Thymus (tissue), 11 donors: Measurements from ENCODE around the gene DFFB. TPM values are rescaled to one million over a fixed set of nuclear protein-coding genes. Genes with fewer than 3 reads are reported as not detected.

Experiments used
- DNase-seq, 9 donors: peaks; one replicate each; pipeline ENCODE4 v3.0.0-alpha.2; 2013; ENCODE audit warnings: low spot score in 9 of 9, low read depth in 6 of 9, missing footprints in 1 of 9
- H3K27ac ChIP-seq, 2 donors: one replicate each; pipeline ENCODE4 v1.5.1; 2013; ENCODE audit warnings: control low read depth in 1 of 2, low read depth in 1 of 2, low read length in 1 of 2, mild to moderate bottlenecking in 1 of 2, moderate library complexity in 1 of 2
- H3K27me3 ChIP-seq, 2 donors: one replicate each; pipeline ENCODE4 v1.5.1; 2013; ENCODE audit warnings: low read length in 1 of 2; ENCODE audit not compliant: control insufficient read depth in 2 of 2, insufficient read depth in 1 of 2
- H3K36me3 ChIP-seq, 2 donors: one replicate each; pipeline ENCODE4 v1.5.1; 2013; ENCODE audit warnings: low read length in 1 of 2, mild to moderate bottlenecking in 1 of 2, moderate library complexity in 1 of 2; ENCODE audit not compliant: control insufficient read depth in 2 of 2, insufficient read depth in 2 of 2
- H3K4me1 ChIP-seq, 2 donors: one replicate each; pipeline ENCODE4 v1.5.1; 2013; ENCODE audit warnings: low read length in 2 of 2; ENCODE audit not compliant: control insufficient read depth in 2 of 2, insufficient read depth in 2 of 2
- H3K4me3 ChIP-seq, 2 donors: one replicate each; pipeline ENCODE4 v1.5.1; 2013; ENCODE audit warnings: low read length in 2 of 2, control low read depth in 1 of 2, mild to moderate bottlenecking in 1 of 2
- H3K9me3 ChIP-seq, 2 donors: one replicate each; pipeline ENCODE4 v1.5.1; 2013; ENCODE audit warnings: low read length in 1 of 2, mild to moderate bottlenecking in 1 of 2; ENCODE audit not compliant: control insufficient read depth in 2 of 2, insufficient read depth in 1 of 2
- WGBS: extraction: QIAGEN DNeasy Blood & Tissue Kit; methylation state at CpG from one replicate; pipeline ENCODE4 v1.1.7; 2013; 5-methylcytosine and 5-hydroxymethylcytosine counted together
- polyA plus RNA-seq: library from polyadenylated mRNA; stranded (reverse); fragments of 200-250 nt; gene quantifications from one replicate; pipeline ENCODE4 v1.2.3, GENCODE V29; 2013
- total RNA-seq: library from RNA; stranded (reverse); fragments of 120-200 nt; gene quantifications from one replicate; pipeline ENCODE4 v1.2.4, GENCODE V29; 2013
- donor health status: healthy.

The DFFB gene
- total and polyA plus RNA-seq, 2 donors = 4.5 to 6.7 TPM

DNA sequence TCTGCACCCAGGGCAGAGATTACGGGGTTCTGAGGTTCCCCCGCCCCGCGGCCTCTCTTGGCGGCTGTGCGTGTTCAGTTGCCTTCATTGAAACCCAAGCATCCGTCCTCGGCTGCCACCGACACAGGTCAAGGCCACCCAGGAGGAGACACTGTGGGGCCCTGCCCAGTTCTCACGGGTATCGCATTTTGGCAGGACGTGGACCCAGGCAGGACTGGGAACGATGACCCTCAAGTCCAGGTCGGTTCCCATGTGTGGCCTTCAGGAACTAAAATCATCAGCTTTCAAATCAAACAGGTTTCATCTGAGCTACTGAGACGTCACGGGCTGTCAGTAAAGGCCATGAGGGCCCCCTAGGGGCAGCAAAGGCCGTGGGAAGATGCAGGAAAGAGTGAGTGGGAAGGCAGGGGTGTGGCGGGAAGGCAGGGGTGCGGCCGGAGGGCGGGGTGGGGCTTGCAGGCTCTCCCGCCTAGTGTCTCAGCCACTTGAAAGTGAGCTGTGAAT lies 49.8 kb downstream of the DFFB start:
- Histone ChIP-seq H3K4me1 (peaks cover 32 to 35% of the 10 kb centered on the region in 2 donors), H3K4me3 (no peak overlapping the region), H3K27me3 (peaks cover 0 to 20% of the 10 kb centered on the region in 2 donors), H3K9me3 (no peaks in the 10 kb centered on the region), H3K36me3 (no peaks in the 10 kb centered on the region), H3K27ac (no peak overlapping the region)
- DNase-seq = peak in 1 of 9 donors; percentile 37
- 77% methylated on average over 22 of the region's 22 CpGs for WGBS

DNA sequence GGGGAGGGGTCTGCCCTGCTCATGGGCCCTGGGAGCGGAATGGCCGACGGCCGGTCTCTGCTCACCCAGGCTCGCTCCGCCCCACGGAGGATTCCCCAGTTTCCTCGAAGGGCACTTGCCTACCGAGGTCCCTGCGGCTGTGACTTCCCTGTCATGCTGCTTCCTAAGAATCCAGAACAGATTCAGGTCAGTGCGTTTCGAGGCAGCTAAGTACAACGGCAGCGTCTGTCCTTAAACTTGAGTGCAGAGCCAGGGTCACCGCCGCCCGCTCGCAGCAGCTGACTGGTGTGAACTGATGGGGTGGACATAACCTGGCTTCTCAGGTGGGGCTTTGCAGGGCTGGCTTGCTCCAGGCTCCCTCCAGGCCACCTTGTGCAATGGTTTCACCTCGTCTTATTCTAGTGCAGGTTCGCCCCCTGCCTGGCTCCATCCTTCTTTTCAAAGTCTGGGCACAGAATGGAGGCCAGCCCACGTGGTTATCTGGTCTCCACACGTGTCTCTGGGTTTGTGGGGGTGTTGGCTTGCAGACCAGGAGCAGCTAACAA lies 50.4 kb downstream of the DFFB start:
- DNase-seq = no peak
- no peaks in the 10 kb centered on the region for H3K36me3 ChIP-seq
- no peaks in the 10 kb centered on the region for H3K9me3 ChIP-seq
- WGBS = 89% methylated on average over 22 of the region's 22 CpGs
- peaks cover 26 to 29% of the 10 kb centered on the region in 2 donors for H3K4me1 ChIP-seq
- no peak overlapping the region for H3K27ac ChIP-seq
- H3K27me3 ChIP-seq = peaks cover 0 to 20% of the 10 kb centered on the region in 2 donors
- H3K4me3 ChIP-seq = no peak overlapping the region

DNA sequence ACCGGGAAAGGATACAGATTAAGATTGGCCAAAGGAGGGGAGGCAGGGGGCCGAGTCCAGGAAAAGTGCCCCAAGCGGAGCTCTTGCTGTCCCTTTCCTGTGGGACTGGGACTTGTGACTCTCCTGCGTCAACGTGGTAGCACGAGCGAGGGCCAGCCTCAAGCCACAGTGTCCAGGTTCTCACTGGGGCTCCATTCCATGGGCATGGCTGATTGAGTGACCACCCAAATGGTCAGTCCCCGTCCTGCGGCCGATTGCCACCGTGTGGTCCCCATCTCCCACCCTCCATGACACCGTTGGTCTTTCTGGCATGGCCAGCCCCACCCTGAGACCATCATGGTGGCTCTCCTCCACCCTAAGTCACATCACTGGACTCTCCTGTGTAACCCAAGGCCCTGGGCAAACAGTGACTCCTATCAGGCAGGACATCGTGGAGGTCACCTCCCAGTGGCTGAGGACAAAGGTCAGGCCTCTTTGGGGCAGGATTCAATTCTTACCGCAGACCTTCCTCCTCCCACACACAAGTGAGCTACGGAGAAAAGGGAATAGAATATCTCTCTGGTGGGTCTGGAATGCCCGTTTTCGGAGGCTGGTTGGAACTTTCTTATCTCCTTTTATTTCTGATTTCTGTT lies 51.7 kb downstream of the DFFB start:
- Histone ChIP-seq H3K9me3 (no peaks in the 10 kb centered on the region), H3K4me1 (peaks cover 13 to 16% of the 10 kb centered on the region in 2 donors), H3K27me3 (peaks cover 0 to 20% of the 10 kb centered on the region in 2 donors), H3K36me3 (no peaks in the 10 kb centered on the region), H3K4me3 (no peak overlapping the region), H3K27ac (no peak overlapping the region)
- DNase-seq = no peak
- 82% methylated on average over 17 of the region's 17 CpGs for WGBS

DNA sequence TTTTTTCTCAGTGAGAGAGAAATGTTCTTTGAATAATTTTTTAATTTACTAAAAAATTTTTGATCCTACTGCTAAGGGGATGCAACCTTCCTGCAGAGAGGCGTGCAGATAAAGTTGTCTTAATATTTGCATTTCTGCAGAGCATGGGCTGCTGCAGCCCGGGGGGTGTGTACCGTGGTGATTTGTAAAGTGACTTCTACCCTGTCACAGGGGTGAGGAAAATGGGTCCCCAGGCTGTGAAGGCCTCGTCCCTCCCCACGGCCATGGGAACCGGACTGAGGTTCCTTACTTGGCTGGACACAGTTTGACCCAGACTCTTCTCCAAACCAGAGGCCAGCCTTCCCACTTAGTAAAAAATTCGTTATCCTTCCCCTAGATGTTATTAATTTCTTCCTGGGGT lies 52.3 kb downstream of the DFFB start:
- H3K4me1 ChIP-seq = peaks cover 8 to 11% of the 10 kb centered on the region in 2 donors
- WGBS = 87% methylated on average over 7 of the region's 7 CpGs

DNA sequence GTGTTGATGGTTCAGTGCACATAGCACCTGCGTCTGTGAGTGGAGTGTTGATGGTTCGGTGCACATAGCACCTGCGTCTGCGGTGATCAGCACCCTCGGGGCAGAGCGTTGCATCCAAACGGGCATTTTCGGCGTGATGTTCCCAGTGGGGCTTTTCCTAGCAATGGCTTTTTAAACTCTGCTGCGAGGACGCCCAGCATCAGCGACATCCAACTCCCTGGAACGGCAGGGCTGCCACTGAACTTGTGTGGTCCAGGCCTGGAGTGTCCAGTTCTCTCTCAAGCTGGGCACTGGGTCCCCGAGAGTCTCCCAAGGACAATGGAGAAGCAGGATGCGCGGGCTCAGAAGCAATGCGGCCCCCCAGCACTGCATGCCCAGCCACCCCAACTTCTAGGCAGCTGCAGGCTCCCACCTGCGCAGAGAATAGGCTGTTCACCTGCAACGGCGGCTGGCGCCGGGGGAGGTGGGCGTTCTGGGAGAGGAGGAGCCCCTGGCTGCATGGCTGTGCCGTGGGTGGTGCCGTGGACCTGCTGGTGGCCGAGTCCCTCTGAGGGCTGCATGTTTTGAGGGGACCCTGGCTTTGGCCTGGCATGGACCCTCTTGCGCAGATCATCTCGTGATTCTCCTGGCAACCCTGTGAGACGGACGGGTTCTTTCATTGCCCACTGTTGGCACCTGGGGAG lies 52.9 kb downstream of the DFFB start:
- WGBS = 91% methylated on average over 30 of the region's 30 CpGs
- Histone ChIP-seq H3K9me3 (no peaks in the 10 kb centered on the region), H3K4me3 (no peak overlapping the region), H3K36me3 (no peaks in the 10 kb centered on the region), H3K27me3 (peaks cover 0 to 20% of the 10 kb centered on the region in 2 donors), H3K27ac (no peak overlapping the region), H3K4me1 (peaks cover 6 to 11% of the 10 kb centered on the region in 2 donors)
- no peak for DNase-seq

More for the DNA sequence above, 52.3 kb downstream of the DFFB start:
- Histone ChIP-seq H3K27ac (no peak overlapping the region), H3K9me3 (no peaks in the 10 kb centered on the region), H3K36me3 (no peaks in the 10 kb centered on the region), H3K4me3 (no peak overlapping the region), H3K27me3 (peaks cover 0 to 20% of the 10 kb centered on the region in 2 donors)
- no peak for DNase-seq

DNA sequence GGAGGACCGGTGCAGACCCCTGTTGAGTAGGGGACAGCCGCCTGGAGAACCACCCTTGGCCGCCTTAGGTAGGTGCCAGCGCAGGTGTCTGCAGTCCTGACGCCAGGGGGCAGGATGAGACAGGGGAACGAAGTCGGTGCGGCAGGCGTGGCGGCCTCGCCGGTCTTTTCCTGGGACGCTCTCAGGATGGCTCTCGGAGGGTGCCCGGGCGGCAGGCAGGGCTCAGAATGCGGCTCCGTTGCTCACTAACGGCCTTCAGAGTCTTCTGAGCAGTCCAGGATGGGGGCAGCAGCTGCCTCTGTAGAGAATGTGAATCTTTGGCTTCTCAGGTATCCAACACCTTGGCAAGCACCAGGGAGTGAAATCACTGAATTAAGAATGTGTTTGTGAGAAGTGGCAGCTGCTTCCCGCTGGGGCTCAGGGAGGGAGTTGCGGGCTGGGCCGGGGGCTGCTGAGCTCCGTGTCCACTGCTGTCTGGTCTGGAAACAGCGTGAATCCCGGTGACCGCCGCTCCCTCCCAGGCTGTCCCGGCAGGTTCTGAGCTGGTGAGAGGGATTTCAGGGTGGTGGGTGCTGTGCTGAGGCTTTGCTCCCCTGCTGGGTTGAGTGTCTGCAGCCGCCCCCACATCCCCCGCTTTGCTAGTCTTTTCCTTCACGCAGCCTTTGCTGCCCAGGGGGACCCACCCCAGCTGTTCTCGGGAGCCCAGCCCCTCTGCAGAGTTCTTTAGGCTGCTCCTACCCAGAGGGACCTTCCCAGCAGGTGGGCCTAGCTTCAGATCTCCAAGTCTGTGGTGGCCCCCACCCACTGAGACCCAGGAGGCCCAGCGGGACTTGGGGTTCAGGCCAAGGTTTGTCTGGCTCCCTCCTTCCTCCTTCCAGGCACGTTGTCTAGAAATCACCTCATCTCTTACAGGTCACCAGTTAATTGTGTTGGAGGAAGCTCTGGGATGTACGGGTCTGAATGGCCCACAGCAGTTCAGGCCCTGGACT lies 53.9 kb downstream of the DFFB start:
- 25% methylated on average over 35 of the region's 35 CpGs for WGBS
- peak in 7 of 9 donors; percentile 37 to 83 (median 71) for DNase-seq
- H3K4me1 ChIP-seq = peaks cover 6 to 8% of the 10 kb centered on the region in 2 donors
- no peaks in the 10 kb centered on the region for H3K36me3 ChIP-seq
- H3K9me3 ChIP-seq = no peaks in the 10 kb centered on the region
- H3K27ac ChIP-seq = no peak overlapping the region
- peaks cover 0 to 20% of the 10 kb centered on the region in 2 donors for H3K27me3 ChIP-seq
- H3K4me3 ChIP-seq = no peak overlapping the region

DNA sequence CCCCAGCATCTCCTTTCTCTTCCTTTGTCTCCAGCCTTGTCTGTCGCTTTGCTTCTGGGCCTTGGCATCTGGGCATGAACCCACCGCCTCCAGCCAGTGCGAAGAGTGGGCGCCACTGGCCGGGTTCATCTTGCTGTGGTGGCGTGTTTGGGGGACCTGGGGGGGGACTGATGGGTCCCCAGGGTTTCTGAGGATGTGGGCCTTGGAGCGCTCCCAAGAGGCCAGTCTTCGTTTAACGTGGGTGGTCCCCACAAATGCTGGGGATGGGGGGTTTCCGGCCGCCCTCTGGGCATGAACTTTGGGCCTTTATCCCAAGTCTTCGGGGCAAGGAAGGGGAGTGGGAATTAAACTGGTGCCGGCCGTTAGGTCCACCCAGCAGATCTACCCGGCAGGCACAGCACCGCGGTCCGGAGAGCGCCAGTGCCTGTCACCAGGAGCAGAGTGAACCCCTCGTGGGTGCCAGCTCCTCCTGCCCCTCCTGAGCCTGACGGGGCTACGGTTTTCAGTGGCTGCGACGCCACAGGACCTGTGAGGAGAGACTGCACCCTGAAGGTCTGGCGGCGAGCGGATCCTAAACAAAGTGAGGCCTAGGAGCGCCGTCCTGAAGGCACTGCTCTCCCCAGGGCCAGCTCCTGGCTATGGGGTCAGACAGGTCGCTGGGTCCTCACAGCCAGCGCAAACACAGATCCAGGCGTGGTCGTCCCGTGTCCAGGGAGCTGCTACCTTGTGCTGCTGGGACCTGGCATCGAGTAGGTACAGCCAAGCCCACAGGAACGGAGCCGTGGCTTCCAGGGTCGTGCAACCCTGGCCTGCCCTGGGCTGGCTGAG lies 54.9 kb downstream of the DFFB start:
- H3K27me3 ChIP-seq = peaks cover 0 to 20% of the 10 kb centered on the region in 2 donors

More for the DNA sequence above, 54.9 kb downstream of the DFFB start:
- WGBS = 95% methylated on average over 38 of the region's 38 CpGs
- peaks cover 3 to 7% of the 10 kb centered on the region in 2 donors for H3K4me1 ChIP-seq
- H3K9me3 ChIP-seq = no peaks in the 10 kb centered on the region
- no peak overlapping the region for H3K4me3 ChIP-seq
- H3K27ac ChIP-seq = no peak overlapping the region
- no peaks in the 10 kb centered on the region for H3K36me3 ChIP-seq
- DNase-seq = no peak
